SK-N-SH treated with all-trans-retinoic acid at 6 μM for 48 hours (cell line): ENCODE measurements around the gene SOWAHA.

Experiments used
- ATAC-seq: fragments of 200-7000 bp; cut with Tn5 transposase; 3 replicates; pipeline ENCODE4 v1.9.1; 2020; ENCODE audit warnings: mild to moderate bottlenecking, moderate library complexity
- ARNTL ChIP-seq: fragments of 450-650 bp; formaldehyde crosslinking; IDR thresholded peaks from 2 replicates; pipeline ENCODE4 v1.5.0; 2020; ENCODE audit warnings: low read depth, mild to moderate bottlenecking, moderate library complexity, borderline replicate concordance
- BACH2 ChIP-seq: fragments of 250-450 bp; sonication (Bioruptor Pico); IDR thresholded peaks from 2 replicates; pipeline ENCODE4 v1.9.0; 2021; ENCODE audit warnings: mild to moderate bottlenecking, borderline replicate concordance
- CSDC2 ChIP-seq: fragments of 250-450 bp; sonication (Bioruptor Pico); IDR thresholded peaks from 2 replicates; pipeline ENCODE4 v1.5.0; 2020; ENCODE audit warnings: mild to moderate bottlenecking, moderate library complexity
- ESRRG ChIP-seq: fragments of 250-450 bp; sonication (Bioruptor Pico); IDR thresholded peaks from 2 replicates; pipeline ENCODE4 v1.6.1; 2021; ENCODE audit warnings: mild to moderate bottlenecking
- GLIS3 ChIP-seq: fragments of 250-450 bp; sonication (Bioruptor Pico); IDR thresholded peaks from 2 replicates; pipeline ENCODE4 v1.5.0; 2020; ENCODE audit warnings: mild to moderate bottlenecking, moderate library complexity
- ISL1 ChIP-seq: fragments of 250-450 bp; sonication (Bioruptor Pico); IDR thresholded peaks from 2 replicates; pipeline ENCODE4 v2.1.2; 2022; ENCODE audit warnings: mild to moderate bottlenecking, moderate library complexity
- OSR1 ChIP-seq: fragments of 250-450 bp; sonication (Bioruptor Pico); IDR thresholded peaks from 2 replicates; pipeline ENCODE4 v1.8.0; 2022; ENCODE audit warnings: moderate library complexity, mild to moderate bottlenecking, inconsistent platforms
- PPARA ChIP-seq: fragments of 250-450 bp; sonication (Bioruptor Pico); IDR thresholded peaks from 2 replicates; pipeline ENCODE4 v1.5.0; 2020; ENCODE audit warnings: mild to moderate bottlenecking, borderline replicate concordance
- RARB ChIP-seq: fragments of 250-450 bp; sonication (Bioruptor Pico); IDR thresholded peaks from 2 replicates; pipeline ENCODE4 v1.8.0; 2021; ENCODE audit warnings: mild to moderate bottlenecking, moderate library complexity
- SNAI2 ChIP-seq: fragments of 250-450 bp; sonication (Bioruptor Pico); IDR thresholded peaks from 2 replicates; pipeline ENCODE4 v1.5.0; 2020; ENCODE audit warnings: mild to moderate bottlenecking, moderate library complexity
- TCF4 ChIP-seq: fragments of 250-450 bp; sonication (Bioruptor Pico); IDR thresholded peaks from 2 replicates; pipeline ENCODE4 v1.8.0; 2021; ENCODE audit warnings: mild to moderate bottlenecking, moderate library complexity, borderline replicate concordance
- TOX ChIP-seq: fragments of 250-450 bp; sonication (Bioruptor Pico); IDR thresholded peaks from 2 replicates; pipeline ENCODE4 v1.8.0; 2021; ENCODE audit warnings: mild to moderate bottlenecking, moderate library complexity, borderline replicate concordance
- ZC3H10 ChIP-seq: fragments of 250-450 bp; sonication (Bioruptor Pico); IDR thresholded peaks from 2 replicates; pipeline ENCODE4 v1.5.1; 2021; ENCODE audit warnings: mild to moderate bottlenecking, moderate library complexity
- ZFP3 ChIP-seq: fragments of 250-450 bp; sonication (Bioruptor Pico); IDR thresholded peaks from 2 replicates; pipeline ENCODE4 v1.5.0; 2020; ENCODE audit warnings: mild to moderate bottlenecking, moderate library complexity
- ZFP30 ChIP-seq: fragments of 450-650 bp; formaldehyde crosslinking; IDR thresholded peaks from 2 replicates; pipeline ENCODE4 v1.5.0; 2022; ENCODE audit warnings: mild to moderate bottlenecking, moderate library complexity
- ZNF565 ChIP-seq: fragments of 450-650 bp; formaldehyde crosslinking; conservative IDR thresholded peaks from 2 replicates; pipeline ENCODE4 v1.5.0; 2020; ENCODE audit warnings: low read depth, mild to moderate bottlenecking, moderate library complexity
- ZNF70 ChIP-seq: fragments of 450-650 bp; formaldehyde crosslinking; IDR thresholded peaks from 2 replicates; pipeline ENCODE4 v1.5.0; 2020; ENCODE audit warnings: mild to moderate bottlenecking, moderate library complexity
- ZNF8 ChIP-seq: fragments of 450-650 bp; formaldehyde crosslinking; IDR thresholded peaks from 2 replicates; pipeline ENCODE4 v1.5.0; 2020; ENCODE audit warnings: mild to moderate bottlenecking, moderate library complexity
- TF ChIP-seq, protein P1 (sequence below): fragments of 250-450 bp; sonication (Bioruptor Pico); IDR thresholded peaks from 2 replicates; pipeline ENCODE4 v1.5.1; 2021; ENCODE audit warnings: mild to moderate bottlenecking, moderate library complexity
- TF ChIP-seq, protein P2 (sequence below): fragments of 250-450 bp; sonication (Bioruptor Pico); IDR thresholded peaks from 2 replicates; pipeline ENCODE4 v1.8.0; 2021; ENCODE audit warnings: low read depth, mild to moderate bottlenecking, moderate library complexity, borderline replicate concordance
- TF ChIP-seq, protein P3 (sequence below): fragments of 250-450 bp; sonication (Bioruptor Pico); IDR thresholded peaks from 2 replicates; pipeline ENCODE4 v1.8.0; 2020; ENCODE audit warnings: mild to moderate bottlenecking, moderate library complexity, borderline replicate concordance
- TF ChIP-seq, protein P4 (sequence below): fragments of 250-450 bp; sonication (Bioruptor Pico); IDR thresholded peaks from 2 replicates; pipeline ENCODE4 v1.5.0; 2020; ENCODE audit warnings: mild to moderate bottlenecking, moderate library complexity

Gene SOWAHA

DNA sequence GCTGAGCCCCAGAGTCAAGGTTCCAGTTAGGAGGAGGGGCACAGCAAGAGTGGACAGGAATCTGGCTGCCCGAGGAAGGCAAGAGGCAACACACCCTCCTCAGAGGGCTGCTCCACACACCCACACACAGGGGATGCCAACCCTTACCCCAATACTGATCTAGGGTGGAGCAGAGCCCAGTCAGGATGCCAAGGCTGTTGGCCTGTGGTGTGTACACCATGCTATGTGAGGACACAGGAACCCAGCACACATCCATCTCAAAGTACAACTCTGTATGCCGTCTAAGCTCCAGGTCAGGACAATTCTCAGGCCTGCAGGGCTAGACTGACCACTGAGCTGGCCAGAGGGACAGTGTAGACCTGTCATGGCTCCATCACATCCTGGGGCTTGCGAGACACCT is 38.7 kb upstream of the SOWAHA start (continued):
- TF ChIP-seq, protein P1, sequence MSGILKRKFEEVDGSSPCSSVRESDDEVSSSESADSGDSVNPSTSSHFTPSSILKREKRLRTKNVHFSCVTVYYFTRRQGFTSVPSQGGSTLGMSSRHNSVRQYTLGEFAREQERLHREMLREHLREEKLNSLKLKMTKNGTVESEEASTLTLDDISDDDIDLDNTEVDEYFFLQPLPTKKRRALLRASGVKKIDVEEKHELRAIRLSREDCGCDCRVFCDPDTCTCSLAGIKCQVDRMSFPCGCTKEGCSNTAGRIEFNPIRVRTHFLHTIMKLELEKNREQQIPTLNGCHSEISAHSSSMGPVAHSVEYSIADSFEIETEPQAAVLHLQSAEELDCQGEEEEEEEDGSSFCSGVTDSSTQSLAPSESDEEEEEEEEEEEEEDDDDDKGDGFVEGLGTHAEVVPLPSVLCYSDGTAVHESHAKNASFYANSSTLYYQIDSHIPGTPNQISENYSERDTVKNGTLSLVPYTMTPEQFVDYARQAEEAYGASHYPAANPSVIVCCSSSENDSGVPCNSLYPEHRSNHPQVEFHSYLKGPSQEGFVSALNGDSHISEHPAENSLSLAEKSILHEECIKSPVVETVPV (CRISPR knock-in tag) = no peak

DNA sequence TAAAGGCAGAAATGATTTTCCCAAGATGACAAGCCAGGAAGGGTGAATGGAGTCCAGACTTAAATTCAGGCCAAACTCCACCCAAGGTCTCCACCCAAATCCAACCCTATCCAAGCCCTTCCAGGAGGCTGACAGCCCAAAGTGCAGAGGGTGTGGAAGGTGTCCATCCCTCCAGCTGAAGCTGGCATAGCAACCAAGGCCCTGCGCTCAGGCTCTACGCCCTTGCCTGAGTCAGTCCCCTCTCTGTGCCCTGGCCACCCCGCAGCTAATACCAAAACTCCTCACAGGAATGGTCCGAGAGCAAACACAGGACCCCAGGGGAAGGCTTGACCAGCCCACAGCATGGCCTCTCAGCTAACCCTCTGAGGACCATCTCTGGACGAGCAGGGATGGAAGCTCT is 38.2 kb upstream of the SOWAHA start:
- no peak for ATAC-seq
- no peak for TF ChIP-seq ZFP3 (CRISPR knock-in tag)
- no peak for TF ChIP-seq TCF4 (CRISPR knock-in tag)
- TF ChIP-seq, protein P1 (CRISPR knock-in tag) = no peak
- no peak for TF ChIP-seq RARB (CRISPR knock-in tag)
- TF ChIP-seq ZNF565 (CRISPR knock-in tag) = no peak
- no peak for TF ChIP-seq SNAI2 (CRISPR knock-in tag)
- TF ChIP-seq GLIS3 (CRISPR knock-in tag) = no peak
- TF ChIP-seq CSDC2 (CRISPR knock-in tag) = no peak
- TF ChIP-seq ZNF8 (CRISPR knock-in tag) = no peak
- no peak for TF ChIP-seq ARNTL (CRISPR knock-in tag)
- no peak for TF ChIP-seq BACH2 (CRISPR knock-in tag)
- TF ChIP-seq ESRRG (CRISPR knock-in tag) = no peak
- TF ChIP-seq OSR1 (CRISPR knock-in tag) = no peak
- TF ChIP-seq, protein P2, sequence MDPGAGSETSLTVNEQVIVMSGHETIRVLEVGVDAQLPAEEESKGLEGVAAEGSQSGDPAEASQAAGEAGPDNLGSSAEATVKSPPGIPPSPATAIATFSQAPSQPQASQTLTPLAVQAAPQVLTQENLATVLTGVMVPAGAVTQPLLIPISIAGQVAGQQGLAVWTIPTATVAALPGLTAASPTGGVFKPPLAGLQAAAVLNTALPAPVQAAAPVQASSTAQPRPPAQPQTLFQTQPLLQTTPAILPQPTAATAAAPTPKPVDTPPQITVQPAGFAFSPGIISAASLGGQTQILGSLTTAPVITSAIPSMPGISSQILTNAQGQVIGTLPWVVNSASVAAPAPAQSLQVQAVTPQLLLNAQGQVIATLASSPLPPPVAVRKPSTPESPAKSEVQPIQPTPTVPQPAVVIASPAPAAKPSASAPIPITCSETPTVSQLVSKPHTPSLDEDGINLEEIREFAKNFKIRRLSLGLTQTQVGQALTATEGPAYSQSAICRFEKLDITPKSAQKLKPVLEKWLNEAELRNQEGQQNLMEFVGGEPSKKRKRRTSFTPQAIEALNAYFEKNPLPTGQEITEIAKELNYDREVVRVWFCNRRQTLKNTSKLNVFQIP (CRISPR knock-in tag) = no peak

DNA sequence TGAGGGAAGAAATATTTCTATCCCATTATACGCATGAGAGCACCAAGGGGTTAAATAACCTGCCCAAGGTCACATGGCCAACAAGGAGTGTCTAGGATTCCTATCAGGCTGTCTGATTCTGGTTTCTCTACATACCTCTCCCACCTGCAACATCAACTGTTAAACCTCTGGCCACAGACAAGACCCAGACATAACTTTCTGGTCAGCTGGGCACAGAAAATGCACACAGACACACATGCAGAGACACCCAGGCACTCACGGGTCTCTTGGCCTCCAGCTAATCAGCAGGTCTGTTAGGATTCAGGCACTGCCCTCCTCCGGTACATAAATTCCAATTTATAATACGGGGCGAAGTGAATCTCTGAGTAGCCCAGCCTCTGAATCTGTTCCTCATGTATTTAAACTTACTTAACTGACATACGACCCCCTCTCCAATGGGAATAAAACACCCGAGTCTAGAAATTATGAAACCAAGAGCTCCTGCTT is 37.6 kb upstream of the SOWAHA start:
- no peak for ATAC-seq
- no peak for TF ChIP-seq ZNF70 (CRISPR knock-in tag)
- no peak for TF ChIP-seq ISL1 (CRISPR knock-in tag)
- TF ChIP-seq ZNF8 (CRISPR knock-in tag) = no peak
- TF ChIP-seq OSR1 (CRISPR knock-in tag) = no peak
- TF ChIP-seq, protein P3, sequence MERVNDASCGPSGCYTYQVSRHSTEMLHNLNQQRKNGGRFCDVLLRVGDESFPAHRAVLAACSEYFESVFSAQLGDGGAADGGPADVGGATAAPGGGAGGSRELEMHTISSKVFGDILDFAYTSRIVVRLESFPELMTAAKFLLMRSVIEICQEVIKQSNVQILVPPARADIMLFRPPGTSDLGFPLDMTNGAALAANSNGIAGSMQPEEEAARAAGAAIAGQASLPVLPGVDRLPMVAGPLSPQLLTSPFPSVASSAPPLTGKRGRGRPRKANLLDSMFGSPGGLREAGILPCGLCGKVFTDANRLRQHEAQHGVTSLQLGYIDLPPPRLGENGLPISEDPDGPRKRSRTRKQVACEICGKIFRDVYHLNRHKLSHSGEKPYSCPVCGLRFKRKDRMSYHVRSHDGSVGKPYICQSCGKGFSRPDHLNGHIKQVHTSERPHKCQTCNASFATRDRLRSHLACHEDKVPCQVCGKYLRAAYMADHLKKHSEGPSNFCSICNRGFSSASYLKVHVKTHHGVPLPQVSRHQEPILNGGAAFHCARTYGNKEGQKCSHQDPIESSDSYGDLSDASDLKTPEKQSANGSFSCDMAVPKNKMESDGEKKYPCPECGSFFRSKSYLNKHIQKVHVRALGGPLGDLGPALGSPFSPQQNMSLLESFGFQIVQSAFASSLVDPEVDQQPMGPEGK (CRISPR knock-in tag) = no peak
- TF ChIP-seq, all 23 proteins: peak for 0

DNA sequence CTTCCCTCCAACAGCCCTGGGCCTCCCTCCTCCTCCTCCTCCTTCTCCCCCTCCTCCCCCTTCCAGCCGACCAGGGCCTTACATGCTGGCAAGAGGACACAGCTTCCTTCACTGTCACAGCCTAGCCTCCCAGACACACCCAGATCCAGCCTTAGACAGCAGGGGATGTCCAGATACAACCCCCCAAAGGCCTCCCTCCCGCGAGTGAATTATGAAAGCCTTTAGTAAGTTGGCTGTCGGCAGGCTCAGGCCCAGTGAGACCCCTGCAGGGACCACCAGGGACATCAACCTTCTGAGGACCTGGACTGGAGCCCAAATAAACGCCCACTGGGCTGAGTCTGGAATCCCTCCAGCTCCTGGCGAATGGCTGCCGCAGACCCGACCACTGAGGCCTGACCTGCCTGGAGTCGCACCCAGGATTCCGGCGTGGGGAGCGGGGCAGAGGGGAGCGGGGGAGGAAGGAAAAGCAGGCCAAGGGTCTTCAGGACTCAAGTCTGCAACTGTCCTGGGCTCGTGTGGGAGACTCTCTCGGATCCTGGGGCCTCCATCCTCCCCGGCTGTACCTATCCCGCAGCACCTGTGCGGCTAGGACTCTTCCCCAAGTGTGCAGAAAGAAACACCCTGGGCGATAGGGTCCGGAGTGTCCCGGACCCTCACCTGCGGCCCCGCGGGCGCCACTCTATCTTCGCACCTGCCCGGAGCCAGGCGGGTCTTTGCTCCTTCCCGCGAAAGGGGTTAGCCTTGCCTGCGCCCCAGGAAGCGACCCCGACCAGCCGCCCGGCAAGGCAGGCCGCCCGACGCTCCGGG is 36.8 kb upstream of the SOWAHA start:
- peak; percentile 58 for ATAC-seq
- TF ChIP-seq ISL1 (CRISPR knock-in tag) (no peak), SNAI2 (CRISPR knock-in tag) (no peak), ARNTL (CRISPR knock-in tag) (no peak), OSR1 (CRISPR knock-in tag) (no peak), GLIS3 (CRISPR knock-in tag) (no peak), RARB (CRISPR knock-in tag) (no peak), ZNF70 (CRISPR knock-in tag) (no peak), ZNF565 (CRISPR knock-in tag) (no peak), ZFP30 (CRISPR knock-in tag) (no peak), ZC3H10 (no peak), TCF4 (CRISPR knock-in tag) (no peak), PPARA (CRISPR knock-in tag) (no peak), ZFP3 (CRISPR knock-in tag) (no peak), CSDC2 (CRISPR knock-in tag) (no peak), TOX (CRISPR knock-in tag) (no peak)
- TF ChIP-seq, protein P3 (CRISPR knock-in tag) = no peak
- TF ChIP-seq, protein P4, sequence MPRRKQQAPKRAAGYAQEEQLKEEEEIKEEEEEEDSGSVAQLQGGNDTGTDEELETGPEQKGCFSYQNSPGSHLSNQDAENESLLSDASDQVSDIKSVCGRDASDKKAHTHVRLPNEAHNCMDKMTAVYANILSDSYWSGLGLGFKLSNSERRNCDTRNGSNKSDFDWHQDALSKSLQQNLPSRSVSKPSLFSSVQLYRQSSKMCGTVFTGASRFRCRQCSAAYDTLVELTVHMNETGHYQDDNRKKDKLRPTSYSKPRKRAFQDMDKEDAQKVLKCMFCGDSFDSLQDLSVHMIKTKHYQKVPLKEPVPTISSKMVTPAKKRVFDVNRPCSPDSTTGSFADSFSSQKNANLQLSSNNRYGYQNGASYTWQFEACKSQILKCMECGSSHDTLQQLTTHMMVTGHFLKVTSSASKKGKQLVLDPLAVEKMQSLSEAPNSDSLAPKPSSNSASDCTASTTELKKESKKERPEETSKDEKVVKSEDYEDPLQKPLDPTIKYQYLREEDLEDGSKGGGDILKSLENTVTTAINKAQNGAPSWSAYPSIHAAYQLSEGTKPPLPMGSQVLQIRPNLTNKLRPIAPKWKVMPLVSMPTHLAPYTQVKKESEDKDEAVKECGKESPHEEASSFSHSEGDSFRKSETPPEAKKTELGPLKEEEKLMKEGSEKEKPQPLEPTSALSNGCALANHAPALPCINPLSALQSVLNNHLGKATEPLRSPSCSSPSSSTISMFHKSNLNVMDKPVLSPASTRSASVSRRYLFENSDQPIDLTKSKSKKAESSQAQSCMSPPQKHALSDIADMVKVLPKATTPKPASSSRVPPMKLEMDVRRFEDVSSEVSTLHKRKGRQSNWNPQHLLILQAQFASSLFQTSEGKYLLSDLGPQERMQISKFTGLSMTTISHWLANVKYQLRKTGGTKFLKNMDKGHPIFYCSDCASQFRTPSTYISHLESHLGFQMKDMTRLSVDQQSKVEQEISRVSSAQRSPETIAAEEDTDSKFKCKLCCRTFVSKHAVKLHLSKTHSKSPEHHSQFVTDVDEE (CRISPR knock-in tag) = no peak
